GM12878 (cell line): ENCODE measurements around the gene CCDC197. TPM values are rescaled to one million over a fixed set of nuclear protein-coding genes. Genes with fewer than 3 reads are reported as not detected.

Source experiments
- ATAC-seq: fragments of 200-7000 bp; cut with Tn5 transposase; 3 replicates; pipeline ENCODE4 v1.9.1; 2020; ENCODE audit warnings: mild to moderate bottlenecking, moderate library complexity
- BruUV-seq: library from RNA; stranded (reverse); fragments of 400-500 nt; replicated peaks from 2 replicates; lab custom pipeline; 2021; lab: Mats Ljungman, UMichigan
- CTCF ChIA-PET: fragments of 300-600 bp; sonication (Branson Sonifier 250); formaldehyde crosslinking; extraction: SDS; loops from one replicate; lab custom pipeline; 2021; ENCODE audit warnings: inconsistent platforms; lab: Yijun Ruan, JAX
- POLR2A ChIA-PET: fragments of 350-600 bp; formaldehyde crosslinking; extraction: SDS; loops from one replicate; lab custom pipeline; 2021; ENCODE audit warnings: inconsistent platforms; lab: Charles Lee
- RAD21 ChIA-PET: fragments of 300-600 bp; sonication (Branson Sonifier 250); formaldehyde crosslinking; loops from one replicate; lab custom pipeline; 2023; ENCODE audit warnings: antibody characterized with exemption; ENCODE audit not compliant: unreplicated experiment; lab: Charles Lee
- SMC1A ChIA-PET: fragments of 300-600 bp; sonication (Branson Sonifier 250); formaldehyde crosslinking; loops from one replicate; lab custom pipeline; 2023; ENCODE audit not compliant: unreplicated experiment, uncharacterized antibody; lab: Charles Lee
- DNase-seq: peaks from one replicate; pipeline ENCODE4 v3.0.0-alpha.2; 2011; ENCODE audit warnings: low read depth, low spot score
- FAIRE-seq: peaks from 3 replicates; lab custom pipeline; 2011; peaks lifted over from hg19 to GRCh38; lab: Jason Lieb, UNC
- H2AFZ ChIP-seq: 2 replicates; pipeline ENCODE4 v1.6.0; 2011; ENCODE audit warnings: low read depth, low read length, control low read depth; ENCODE audit not compliant: control insufficient read depth
- H3K27ac ChIP-seq: 2 replicates; pipeline ENCODE4 v1.5.1; 2011; ENCODE audit warnings: control low read depth; ENCODE audit not compliant: control insufficient read depth, insufficient read depth
- H3K27me3 ChIP-seq, 2 experiments: replicated peaks in 1 of 2; 2 replicates each; pipeline versions ENCODE4 v1.6.0 to v1.6.1; 2011; ENCODE audit warnings: low read length in 1 of 2; ENCODE audit not compliant: control insufficient read depth in 2 of 2, insufficient read depth in 2 of 2
- H3K36me3 ChIP-seq, 2 experiments: 2 replicates each; pipeline ENCODE4 v1.5.1; 2011; ENCODE audit warnings: low read length in 1 of 2; ENCODE audit not compliant: control insufficient read depth in 2 of 2, insufficient read depth in 2 of 2
- H3K4me1 ChIP-seq: 2 replicates; pipeline ENCODE4 v1.6.1; 2011; ENCODE audit warnings: mild to moderate bottlenecking, low read length, moderate library complexity, mixed read lengths; ENCODE audit not compliant: control insufficient read depth, insufficient read depth
- H3K4me2 ChIP-seq: 2 replicates; pipeline ENCODE4 v1.6.0; 2011; ENCODE audit warnings: control low read depth; ENCODE audit not compliant: control insufficient read depth, insufficient read depth
- H3K4me3 ChIP-seq: fragments of 200-600 bp; sonication (generic); 2 replicates; pipeline ENCODE4 v1.5.1; 2016
- H3K79me2 ChIP-seq: 2 replicates; pipeline ENCODE4 v1.6.0; 2011; ENCODE audit warnings: low read length; ENCODE audit not compliant: control insufficient read depth, insufficient read depth
- H3K9ac ChIP-seq: 2 replicates; pipeline ENCODE4 v1.8.0; 2011; ENCODE audit warnings: low read length, control low read depth, mixed read lengths; ENCODE audit not compliant: control insufficient read depth, insufficient read depth
- H3K9me3 ChIP-seq: replicated peaks from 3 replicates; pipeline ENCODE4 v1.5.1; 2011; ENCODE audit warnings: mild to moderate bottlenecking, low read length; ENCODE audit not compliant: control insufficient read depth, insufficient read depth
- H4K20me1 ChIP-seq: 2 replicates; pipeline ENCODE4 v1.6.0; 2011; ENCODE audit not compliant: control insufficient read depth, insufficient read depth
- CEBPB ChIP-seq, 2 experiments: fragments of 150-350 bp in 1 of 2; IDR thresholded peaks; 2 replicates each; pipeline ENCODE4 v1.6.1; 2012 to 2014; ENCODE audit warnings: low read depth in 2 of 2, low read length in 2 of 2, borderline replicate concordance in 1 of 2, inconsistent platforms in 1 of 2
- EP300 ChIP-seq, 2 experiments: fragments of 150-350 bp in 1 of 2; IDR thresholded peaks; 2 replicates each; pipeline ENCODE4 v1.6.1; 2011 to 2012; ENCODE audit warnings: low read depth in 2 of 2, low read length in 2 of 2, borderline replicate concordance in 1 of 2, improper control_type of control experiment in 1 of 2, inconsistent platforms in 1 of 2; ENCODE audit not compliant: control insufficient read depth in 1 of 2
- MTA2 ChIP-seq: fragments of 450-650 bp; IDR thresholded peaks from 2 replicates; pipeline ENCODE4 v1.6.1; 2016; ENCODE audit warnings: low read depth, mild to moderate bottlenecking, moderate library complexity
- NR2C2 ChIP-seq: IDR thresholded peaks from 2 replicates; pipeline ENCODE4 v1.6.1; 2011; ENCODE audit warnings: borderline replicate concordance, low read depth; ENCODE audit not compliant: control insufficient read depth, insufficient read length
- POLR2A ChIP-seq: IDR thresholded peaks from 2 replicates; pipeline ENCODE4 v1.6.1; 2011; ENCODE audit warnings: low read depth, mild to moderate bottlenecking, low read length
- POU2F2 ChIP-seq: IDR thresholded peaks from 3 replicates; pipeline ENCODE4 v1.6.1; 2011; ENCODE audit warnings: low read depth, mild to moderate bottlenecking, low read length, borderline replicate concordance
- REST ChIP-seq: IDR thresholded peaks from 2 replicates; pipeline ENCODE4 v1.6.1; 2012; ENCODE audit warnings: mild to moderate bottlenecking, low read depth, low read length
- SREBF1 ChIP-seq: IDR thresholded peaks from 2 replicates; pipeline ENCODE4 v1.6.1; 2012; ENCODE audit warnings: mild to moderate bottlenecking, low read length
- WGBS: methylation state at CpG from one replicate; pipeline ENCODE4 v1.1.6; 2016; ENCODE audit warnings: low lambda C conversion rate; ENCODE audit not compliant: insufficient replicate concordance, insufficient coverage; ENCODE audit errors: missing lambda C conversion rate; 5-methylcytosine and 5-hydroxymethylcytosine counted together
- in situ Hi-C: fragments of 300-500 bp; cut with MboI; formaldehyde crosslinking; loops from 9 replicates; pipeline ENCODE4 v1.14.3; 2018; ENCODE audit warnings: mixed read lengths
- intact Hi-C: fragments of 100-400 bp; cut with micrococcal nuclease; formaldehyde crosslinking; loops from one replicate; pipeline ENCODE4 v1.14.2; 2022; ENCODE audit not compliant: unreplicated experiment
- polyA plus RNA-seq, 11 experiments: library from polyadenylated mRNA; depleted of rRNA in 4 of 11; unstranded in 6 of 11; stranded (reverse) in 5 of 11; fragments of >200 nt; fragmentation: Nextera tagmentation in 4 of 11; fragmentation: Illumina TruSeq in 1 of 11; extraction: Ambion mirVana in 4 of 11; extraction: Trizol in 1 of 11; gene quantifications; 1 replicate in 1 of 11; 2 replicates in 10 of 11; pipeline versions ENCODE4 v1.2.1 to v1.2.3, GENCODE V29; 2011 to 2016; ENCODE audit warnings: inconsistent platforms in 2 of 11, missing spikeins in 2 of 11, low read depth in 1 of 11
- total RNA-seq, 4 experiments: library from RNA; depleted of rRNA in 3 of 4; stranded (reverse); fragments of >200 nt in 3 of 4; fragmentation: Illumina TruSeq in 1 of 4; extraction: Trizol in 1 of 4; gene quantifications; 2 replicates each; pipeline versions ENCODE4 v1.2.1 to v1.2.3, GENCODE V29; 2013 to 2021

The CCDC197 gene
- total and polyA plus RNA-seq, 10 of the 15 experiments (the other 5 are each of a cell fraction or from before 2014, with no cell fraction given), result 0.12 TPM; not detected in 9

- H2AFZ ChIP-seq, result no peak overlapping the region
- BruUV-seq, result no TSS peak
- RAD21 ChIA-PET, result interaction anchor here (1.6 to 15.3 kb wide), 4 partner anchors 11 to 48 kb away, joined by 9 to 324 read pairs (median 24); partner anchors contain the start of gene ASB2
- ATAC-seq, result no peak
- intact Hi-C loops (no loop called here), in situ Hi-C loops (loop anchor here (25.0 kb wide), 2 partner anchors 1190 to 1710 kb away; no protein-coding TSS in a partner anchor)
- H3K27me3 ChIP-seq, result no peaks in the 10 kb centered on the region
- H3K36me3 ChIP-seq, result peaks cover 0 to 6% of the 10 kb centered on the region in 2 experiments; a peak in 2 of 4 replicates
- 33% methylated on average over 7 of the region's 7 CpGs for WGBS
- no peaks in the 10 kb centered on the region; the same call in 1 of the 2 replicates for H3K79me2 ChIP-seq
- DNase-seq, result no peak
- H3K4me1 ChIP-seq, result peaks cover 46% of the 10 kb centered on the region
- SMC1A ChIA-PET, result interaction anchor here (0.6 to 19.5 kb wide), 7 partner anchors 11 to 722 kb away, joined by 3 to 409 read pairs (median 4); partner anchors contain the start of gene ASB2
- no peak overlapping the region for H3K4me3 ChIP-seq
- no peaks in the 10 kb centered on the region for H4K20me1 ChIP-seq
- POLR2A ChIA-PET, result interaction anchor here (0.9 to 1.2 kb wide), 4 partner anchors 15 to 49 kb away, joined by 3 to 5 read pairs (median 4); no protein-coding TSS in a partner anchor
- FAIRE-seq, result no peak
- H3K4me2 ChIP-seq, result no peak overlapping the region
- no peak overlapping the region for H3K27ac ChIP-seq
- H3K9me3 ChIP-seq, result no peaks in the 10 kb centered on the region
- no peak for TF ChIP-seq EP300 (IDR thresholded peaks at IDR 0.05; ENCODE audit: borderline replicate concordance in 1 of 2, control insufficient read depth in 1 of 2, low read depth in 2 of 2, low read length in 2 of 2)
- TF ChIP-seq SREBF1, result no peak
- no peak for TF ChIP-seq CEBPB (IDR thresholded peaks at IDR 0.05; ENCODE audit: borderline replicate concordance in 1 of 2, low read depth in 2 of 2, low read length in 2 of 2)
- no peak for TF ChIP-seq NR2C2
- no peak for TF ChIP-seq REST
- no peak for TF ChIP-seq POLR2A
- TF ChIP-seq POU2F2, result no peak
- TF ChIP-seq MTA2, result no peak
- CTCF ChIA-PET, result interaction anchor here (1.1 to 5.2 kb wide), 8 partner anchors 8 to 184 kb away, joined by 3 to 58 read pairs (median 8); partner anchors contain the start of gene CCDC197
- no peak overlapping the region for H3K9ac ChIP-seq
Observed at GRCh38 chr14:93951635-93952540, 45.2 kb upstream of the CCDC197 start.
